K562 (cell line): ENCODE results near the gene DZIP1.

Experiments used
- JUN ChIP-seq, 2 experiments: sonication (generic) in 1 of 2; formaldehyde crosslinking in 1 of 2; IDR thresholded peaks; 2 replicates each; pipeline versions ENCODE4 v1.6.1 to v1.8.0; 2012 to 2022; ENCODE audit warnings: borderline replicate concordance in 2 of 2, mild to moderate bottlenecking in 2 of 2, improper control_type of control experiment in 1 of 2, low read depth in 1 of 2, low read length in 1 of 2, missing genetic modification reagents in 1 of 2
- ZFX ChIP-seq: sonication (generic); formaldehyde crosslinking; IDR thresholded peaks from 2 replicates; pipeline ENCODE4 v1.8.0; 2022; ENCODE audit warnings: mild to moderate bottlenecking, missing genetic modification reagents, moderate library complexity
- TF ChIP-seq, protein P1 (sequence below): sonication (generic); formaldehyde crosslinking; IDR thresholded peaks from 2 replicates; pipeline ENCODE4 v1.9.0; 2022; ENCODE audit warnings: mild to moderate bottlenecking, missing genetic modification reagents
- TF ChIP-seq, protein P2 (sequence below): fragments of 250-450 bp; sonication (Bioruptor Pico); IDR thresholded peaks from 2 replicates; pipeline ENCODE4 v1.4.0; 2020; ENCODE audit warnings: mild to moderate bottlenecking, moderate library complexity

DNA sequence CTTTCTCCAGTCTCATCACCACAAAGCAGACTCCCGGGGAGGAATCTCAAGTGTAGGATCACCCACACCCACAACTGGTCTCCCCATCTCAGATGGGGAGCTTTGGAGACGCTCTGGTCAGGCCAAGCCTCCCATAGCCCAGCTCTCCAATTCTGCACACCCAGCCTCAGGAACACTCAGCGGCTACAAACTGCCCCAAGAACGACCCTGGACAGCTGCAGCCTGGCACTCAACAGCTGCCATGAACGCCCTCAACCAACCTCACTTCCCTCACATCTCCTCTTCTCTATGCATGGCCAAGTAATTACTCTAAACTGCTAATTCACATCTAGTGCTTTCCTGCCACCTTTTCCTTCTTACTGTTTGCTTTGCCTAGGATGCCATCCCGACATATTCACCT lies 42.6 kb downstream of the DZIP1 start:
- TF ChIP-seq JUN (IDR thresholded peaks at IDR 0.05; ENCODE audit: borderline replicate concordance, low read depth, low read length) (no peak), JUN (CRISPR knock-in tag; IDR thresholded peaks at IDR 0.05; ENCODE audit: borderline replicate concordance) (no peak), ZFX (no peak)
- TF ChIP-seq, protein P1, sequence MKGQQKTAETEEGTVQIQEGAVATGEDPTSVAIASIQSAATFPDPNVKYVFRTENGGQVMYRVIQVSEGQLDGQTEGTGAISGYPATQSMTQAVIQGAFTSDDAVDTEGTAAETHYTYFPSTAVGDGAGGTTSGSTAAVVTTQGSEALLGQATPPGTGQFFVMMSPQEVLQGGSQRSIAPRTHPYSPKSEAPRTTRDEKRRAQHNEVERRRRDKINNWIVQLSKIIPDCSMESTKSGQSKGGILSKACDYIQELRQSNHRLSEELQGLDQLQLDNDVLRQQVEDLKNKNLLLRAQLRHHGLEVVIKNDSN (CRISPR knock-in tag), result no peak
- TF ChIP-seq, protein P2, sequence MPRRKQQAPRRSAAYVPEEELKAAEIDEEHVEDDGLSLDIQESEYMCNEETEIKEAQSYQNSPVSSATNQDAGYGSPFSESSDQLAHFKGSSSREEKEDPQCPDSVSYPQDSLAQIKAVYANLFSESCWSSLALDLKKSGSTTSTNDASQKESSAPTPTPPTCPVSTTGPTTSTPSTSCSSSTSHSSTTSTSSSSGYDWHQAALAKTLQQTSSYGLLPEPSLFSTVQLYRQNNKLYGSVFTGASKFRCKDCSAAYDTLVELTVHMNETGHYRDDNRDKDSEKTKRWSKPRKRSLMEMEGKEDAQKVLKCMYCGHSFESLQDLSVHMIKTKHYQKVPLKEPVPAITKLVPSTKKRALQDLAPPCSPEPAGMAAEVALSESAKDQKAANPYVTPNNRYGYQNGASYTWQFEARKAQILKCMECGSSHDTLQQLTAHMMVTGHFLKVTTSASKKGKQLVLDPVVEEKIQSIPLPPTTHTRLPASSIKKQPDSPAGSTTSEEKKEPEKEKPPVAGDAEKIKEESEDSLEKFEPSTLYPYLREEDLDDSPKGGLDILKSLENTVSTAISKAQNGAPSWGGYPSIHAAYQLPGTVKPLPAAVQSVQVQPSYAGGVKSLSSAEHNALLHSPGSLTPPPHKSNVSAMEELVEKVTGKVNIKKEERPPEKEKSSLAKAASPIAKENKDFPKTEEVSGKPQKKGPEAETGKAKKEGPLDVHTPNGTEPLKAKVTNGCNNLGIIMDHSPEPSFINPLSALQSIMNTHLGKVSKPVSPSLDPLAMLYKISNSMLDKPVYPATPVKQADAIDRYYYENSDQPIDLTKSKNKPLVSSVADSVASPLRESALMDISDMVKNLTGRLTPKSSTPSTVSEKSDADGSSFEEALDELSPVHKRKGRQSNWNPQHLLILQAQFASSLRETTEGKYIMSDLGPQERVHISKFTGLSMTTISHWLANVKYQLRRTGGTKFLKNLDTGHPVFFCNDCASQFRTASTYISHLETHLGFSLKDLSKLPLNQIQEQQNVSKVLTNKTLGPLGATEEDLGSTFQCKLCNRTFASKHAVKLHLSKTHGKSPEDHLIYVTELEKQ, result no peak
